Measurements from ENCODE around the gene RNF115. TPM values are rescaled to one million over a fixed set of nuclear protein-coding genes. Genes with fewer than 3 reads are reported as not detected.
A peak's percentile ranks its signal among the peaks of the same experiment; 100 is the strongest.
"Not testable (repeated sequence)": the region's sequence is repeated elsewhere in the genome, so short reads cannot be mapped to it uniquely, and the experiment has no call there.

Gene RNF115
- total RNA-seq, 5 donors from 2014 or later (not counting 1 experiment from before 2014, with no cell fraction given) = 12.0 to 17.5 (median 13.4) TPM

- ATAC-seq (replicated peaks in 1 of 4) (no peak), DNase-seq (no peak)
- H3K9me3 Mint-ChIP-seq = no peaks in the 10 kb centered on the region
- H3K36me3 Mint-ChIP-seq = peaks cover 45% of the 10 kb centered on the region
- Histone ChIP-seq H3K4me3 (ENCODE audit: control insufficient read depth in 1 of 2, extremely low read depth in 1 of 2, low read length in 1 of 2) (no peak overlapping the region), H3K9me3 (no peaks in the 10 kb centered on the region), H3K36me3 (ENCODE audit: control insufficient read depth in 2 of 2, extremely low read depth in 1 of 2, insufficient read depth in 1 of 2, low read length in 1 of 2) (peaks cover 0 to 24% of the 10 kb centered on the region in 2 donors), H3K27ac (ENCODE audit: low read length) (no peak overlapping the region), H3K27me3 (replicated peaks in 1 of 2; ENCODE audit: control insufficient read depth in 2 of 2, extremely low read depth in 1 of 2, insufficient read depth in 2 of 2, low read length in 1 of 2) (no peaks in the 10 kb centered on the region), H3K4me1 (ENCODE audit: control insufficient read depth in 1 of 2, extremely low read depth in 1 of 2, insufficient read depth in 2 of 2, low read length in 2 of 2) (no peaks in the 10 kb centered on the region)
- no peaks in the 10 kb centered on the region for H3K27me3 Mint-ChIP-seq
- peaks cover 8 to 17% (median 10%) of the 10 kb centered on the region in 3 donors for H3K4me1 Mint-ChIP-seq
- no peak overlapping the region for H3K4me3 Mint-ChIP-seq
- POLR2A ChIA-PET = no interaction called here
- CTCF ChIA-PET = no interaction called here
- no CpG with 5 or more reads among the region's 1 CpG for WGBS (ENCODE audit: insufficient coverage)
- peak overlapping the region; percentile 81 to 82 for H3K27ac Mint-ChIP-seq
Observed at GRCh38 chr1:145773423-145773822, 50.5 kb downstream of the RNF115 start.

- DNase-seq (no peak), ATAC-seq (replicated peaks in 1 of 4) (no peak)
- WGBS (ENCODE audit: insufficient coverage) = 100% methylated on average over 1 of the region's 1 CpG
- Histone ChIP-seq H3K27ac (ENCODE audit: low read length) (no peak overlapping the region), H3K4me3 (ENCODE audit: control insufficient read depth in 1 of 2, extremely low read depth in 1 of 2, low read length in 1 of 2) (no peak overlapping the region), H3K4me1 (ENCODE audit: control insufficient read depth in 1 of 2, extremely low read depth in 1 of 2, insufficient read depth in 2 of 2, low read length in 2 of 2) (no peaks in the 10 kb centered on the region), H3K27me3 (replicated peaks in 1 of 2; ENCODE audit: control insufficient read depth in 2 of 2, extremely low read depth in 1 of 2, insufficient read depth in 2 of 2, low read length in 1 of 2) (no peaks in the 10 kb centered on the region), H3K9me3 (no peaks in the 10 kb centered on the region), H3K36me3 (ENCODE audit: control insufficient read depth in 2 of 2, extremely low read depth in 1 of 2, insufficient read depth in 1 of 2, low read length in 1 of 2) (peaks cover 0 to 25% of the 10 kb centered on the region in 2 donors)
- ChIA-PET POLR2A (no interaction called here), CTCF (no interaction called here)
- Mint-ChIP-seq H3K36me3 (peaks cover 50% of the 10 kb centered on the region), H3K4me3 (no peak overlapping the region), H3K27ac (no peak overlapping the region), H3K9me3 (no peaks in the 10 kb centered on the region), H3K4me1 (peaks cover 8 to 17% (median 10%) of the 10 kb centered on the region in 3 donors), H3K27me3 (no peaks in the 10 kb centered on the region)
Observed at GRCh38 chr1:145771056-145771455, 52.8 kb downstream of the RNF115 start.

DNA sequence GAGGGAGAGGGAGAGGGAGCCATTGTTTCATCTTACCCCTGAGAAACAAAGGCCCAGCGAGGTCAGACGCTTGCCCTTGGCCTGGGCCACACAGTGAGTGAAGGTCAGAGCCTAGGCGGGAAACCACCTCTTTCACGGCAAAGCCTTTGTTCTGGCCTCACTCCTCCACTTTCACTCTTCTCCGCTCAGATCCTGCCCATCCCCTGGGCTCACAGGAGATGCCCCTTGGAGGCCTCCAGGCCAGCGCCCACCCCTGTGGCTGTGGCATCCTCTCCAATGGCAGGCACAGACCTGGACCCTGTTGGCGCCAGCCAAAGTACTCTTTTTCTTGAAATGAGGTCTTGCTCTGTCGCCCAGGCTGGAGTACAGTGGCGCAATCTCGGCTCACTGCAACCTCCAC, 55.9 kb downstream of the RNF115 start:
- POLR2A ChIA-PET; H3K4me1 ChIP-seq (ENCODE audit: control insufficient read depth in 1 of 2, extremely low read depth in 1 of 2, insufficient read depth in 2 of 2, low read length in 2 of 2): not testable (repeated sequence)

GRCh38 chr1:145766926-145767325, 57.0 kb downstream of the RNF115 start:
- H3K4me3 ChIP-seq (ENCODE audit: control insufficient read depth in 1 of 2, extremely low read depth in 1 of 2, low read length in 1 of 2); DNase-seq; H3K27ac ChIP-seq (ENCODE audit: low read length); CTCF ChIA-PET; ATAC-seq (replicated peaks in 1 of 4); H3K27ac Mint-ChIP-seq; H3K27me3 Mint-ChIP-seq; H3K4me1 ChIP-seq (ENCODE audit: control insufficient read depth in 1 of 2, extremely low read depth in 1 of 2, insufficient read depth in 2 of 2, low read length in 2 of 2); H3K9me3 ChIP-seq; H3K4me1 Mint-ChIP-seq; POLR2A ChIA-PET; H3K9me3 Mint-ChIP-seq; H3K27me3 ChIP-seq (replicated peaks in 1 of 2; ENCODE audit: control insufficient read depth in 2 of 2, extremely low read depth in 1 of 2, insufficient read depth in 2 of 2, low read length in 1 of 2); H3K4me3 Mint-ChIP-seq: not testable (repeated sequence)
- peaks cover 1 to 16% of the 10 kb centered on the region in 2 donors for H3K36me3 ChIP-seq (ENCODE audit: control insufficient read depth in 2 of 2, extremely low read depth in 1 of 2, insufficient read depth in 1 of 2, low read length in 1 of 2)
- WGBS (ENCODE audit: insufficient coverage) = 95% methylated on average over 11 of the region's 29 CpGs
- peaks cover 48% of the 10 kb centered on the region for H3K36me3 Mint-ChIP-seq

More for the DNA sequence above, 55.9 kb downstream of the RNF115 start:
- DNase-seq; H3K27me3 Mint-ChIP-seq; H3K4me3 Mint-ChIP-seq; H3K4me3 ChIP-seq (ENCODE audit: control insufficient read depth in 1 of 2, extremely low read depth in 1 of 2, low read length in 1 of 2); H3K4me1 Mint-ChIP-seq; ATAC-seq (replicated peaks in 1 of 4); CTCF ChIA-PET; H3K9me3 ChIP-seq; H3K27ac ChIP-seq (ENCODE audit: low read length); H3K27ac Mint-ChIP-seq; H3K9me3 Mint-ChIP-seq; H3K27me3 ChIP-seq (replicated peaks in 1 of 2; ENCODE audit: control insufficient read depth in 2 of 2, extremely low read depth in 1 of 2, insufficient read depth in 2 of 2, low read length in 1 of 2): not testable (repeated sequence)
- peaks cover 0 to 25% of the 10 kb centered on the region in 2 donors for H3K36me3 ChIP-seq (ENCODE audit: control insufficient read depth in 2 of 2, extremely low read depth in 1 of 2, insufficient read depth in 1 of 2, low read length in 1 of 2)
- H3K36me3 Mint-ChIP-seq = peaks cover 49% of the 10 kb centered on the region
- WGBS (ENCODE audit: insufficient coverage) = 94% methylated on average over 3 of the region's 10 CpGs

DNA sequence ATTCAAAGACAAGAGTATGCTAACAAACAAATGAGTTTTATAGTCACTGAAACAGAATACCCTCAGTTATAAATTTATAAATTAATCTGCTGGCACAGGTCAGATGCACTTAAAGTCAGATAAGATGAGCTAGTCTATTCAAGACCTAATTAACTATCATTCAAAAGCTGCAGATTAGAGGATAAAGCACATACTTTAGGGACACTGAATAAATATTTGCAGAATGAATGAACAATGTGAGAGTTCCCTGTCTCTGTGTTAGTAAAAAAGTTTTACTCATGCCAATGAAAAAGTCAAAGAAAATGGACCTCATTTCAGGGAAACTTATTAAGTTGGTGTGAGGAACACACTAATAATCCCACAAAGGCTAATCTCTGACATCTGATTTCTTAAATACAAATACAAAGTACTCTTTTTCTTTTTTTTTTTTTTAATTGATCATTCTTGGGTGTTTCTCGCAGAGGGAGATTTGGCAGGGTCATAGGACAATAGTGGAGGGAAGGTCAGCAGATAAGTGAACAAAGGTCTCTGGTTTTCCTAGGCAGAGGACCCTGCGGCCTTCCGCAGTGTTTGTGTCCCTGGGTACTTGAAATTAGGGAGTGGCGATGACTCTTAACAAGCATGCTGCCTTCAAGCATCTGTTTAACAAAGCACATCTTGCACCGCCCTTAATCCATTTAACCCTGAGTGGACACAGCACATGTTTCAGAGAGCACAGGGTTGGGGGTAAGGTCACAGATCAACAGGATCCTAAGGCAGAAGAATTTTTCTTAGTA, 58.1 kb downstream of the RNF115 start:
- peaks cover 48% of the 10 kb centered on the region for H3K36me3 Mint-ChIP-seq
- H3K27ac ChIP-seq (ENCODE audit: low read length); ATAC-seq (replicated peaks in 1 of 4); H3K4me3 ChIP-seq (ENCODE audit: control insufficient read depth in 1 of 2, extremely low read depth in 1 of 2, low read length in 1 of 2); DNase-seq; H3K4me1 Mint-ChIP-seq; POLR2A ChIA-PET; H3K9me3 Mint-ChIP-seq; H3K27me3 ChIP-seq (replicated peaks in 1 of 2; ENCODE audit: control insufficient read depth in 2 of 2, extremely low read depth in 1 of 2, insufficient read depth in 2 of 2, low read length in 1 of 2); H3K36me3 ChIP-seq (ENCODE audit: control insufficient read depth in 2 of 2, extremely low read depth in 1 of 2, insufficient read depth in 1 of 2, low read length in 1 of 2); H3K4me3 Mint-ChIP-seq; H3K27me3 Mint-ChIP-seq; H3K4me1 ChIP-seq (ENCODE audit: control insufficient read depth in 1 of 2, extremely low read depth in 1 of 2, insufficient read depth in 2 of 2, low read length in 2 of 2); CTCF ChIA-PET; H3K27ac Mint-ChIP-seq; H3K9me3 ChIP-seq: not testable (repeated sequence)
- no CpG with 5 or more reads among the region's 5 CpGs for WGBS (ENCODE audit: insufficient coverage)

- peaks cover 48% of the 10 kb centered on the region for H3K36me3 Mint-ChIP-seq
- H3K27me3 Mint-ChIP-seq; H3K9me3 Mint-ChIP-seq; POLR2A ChIA-PET; H3K4me3 Mint-ChIP-seq; H3K27ac Mint-ChIP-seq; H3K4me1 ChIP-seq (ENCODE audit: control insufficient read depth in 1 of 2, extremely low read depth in 1 of 2, insufficient read depth in 2 of 2, low read length in 2 of 2); H3K4me3 ChIP-seq (ENCODE audit: control insufficient read depth in 1 of 2, extremely low read depth in 1 of 2, low read length in 1 of 2); ATAC-seq (replicated peaks in 1 of 4); H3K27me3 ChIP-seq (replicated peaks in 1 of 2; ENCODE audit: control insufficient read depth in 2 of 2, extremely low read depth in 1 of 2, insufficient read depth in 2 of 2, low read length in 1 of 2); DNase-seq; H3K9me3 ChIP-seq; H3K4me1 Mint-ChIP-seq; CTCF ChIA-PET; H3K27ac ChIP-seq (ENCODE audit: low read length): not testable (repeated sequence)
- H3K36me3 ChIP-seq (ENCODE audit: control insufficient read depth in 2 of 2, extremely low read depth in 1 of 2, insufficient read depth in 1 of 2, low read length in 1 of 2) = peaks cover 9 to 16% of the 10 kb centered on the region in 2 donors
- WGBS (ENCODE audit: insufficient coverage) = no CpG with 5 or more reads among the region's 3 CpGs
Observed at GRCh38 chr1:145765127-145765526, 58.8 kb downstream of the RNF115 start.

Data from T-cell (primary cell).